GM18867 (cell line): ENCODE results near the gene PPP1R3F.
"Not testable (repeated sequence)": the region's sequence is repeated elsewhere in the genome, so short reads cannot be mapped to it uniquely, and the experiment has no call there.

Experiments used
- ATAC-seq: cut with Tn5 transposase; IDR thresholded peaks from one replicate; pipeline ENCODE4 v1.9.1; 2021; ENCODE audit warnings: mild to moderate bottlenecking, moderate library complexity; ENCODE audit not compliant: unreplicated experiment

PPP1R3F gene

DNA sequence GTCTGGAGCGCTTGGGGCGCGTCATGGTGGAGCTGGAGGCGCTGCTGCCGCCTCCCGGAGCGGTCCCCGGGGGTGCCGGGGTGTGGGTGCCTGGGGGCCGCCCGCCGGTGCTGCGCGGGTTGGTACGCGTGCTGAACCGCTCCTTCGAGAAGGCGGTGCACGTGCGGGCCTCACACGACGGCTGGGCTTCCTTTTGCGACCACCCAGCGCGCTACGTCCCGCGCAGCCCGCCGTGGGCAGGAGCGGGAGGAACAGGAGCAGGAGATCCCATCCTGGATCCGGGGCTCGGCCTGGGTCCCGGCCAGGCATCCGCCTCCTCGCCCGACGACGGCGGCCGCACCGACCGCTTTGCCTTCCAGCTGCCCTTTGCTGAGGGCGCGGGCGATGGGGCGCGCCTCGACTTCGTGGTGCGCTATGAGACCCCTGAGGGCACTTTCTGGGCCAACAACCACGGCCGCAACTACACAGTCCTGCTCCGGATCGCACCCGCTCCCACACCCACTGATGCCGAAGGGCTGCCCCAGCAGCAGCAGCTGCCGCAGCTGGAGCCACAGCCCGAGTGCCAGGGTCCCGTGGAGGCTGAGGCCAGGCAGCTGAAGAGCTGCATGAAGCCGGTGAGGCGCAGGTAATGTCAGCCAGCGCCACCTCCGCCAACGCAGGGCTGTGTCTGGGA is 792 bp downstream of the PPP1R3F start:
- ATAC-seq, result no peak

DNA sequence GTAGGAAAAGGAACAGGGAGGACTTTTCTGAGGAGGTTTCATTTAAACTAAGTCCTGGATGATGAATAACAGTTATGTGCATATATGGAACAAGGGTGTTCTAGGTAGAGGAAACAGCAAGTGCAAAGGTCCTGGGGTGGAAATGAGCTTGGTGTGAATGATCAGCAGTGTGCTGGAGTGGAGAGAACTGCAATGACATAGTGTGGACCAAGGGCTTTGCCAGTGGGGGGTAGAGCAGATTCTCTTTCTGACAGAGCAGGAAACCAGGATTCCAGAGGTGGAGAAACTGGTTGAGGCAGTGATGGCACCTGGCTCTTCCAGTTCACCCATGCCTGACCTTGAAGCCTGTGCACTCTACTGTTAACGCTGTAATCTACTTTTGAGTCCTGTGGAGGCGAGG is 1.7 kb downstream of the PPP1R3F start:
- no peak for ATAC-seq

DNA sequence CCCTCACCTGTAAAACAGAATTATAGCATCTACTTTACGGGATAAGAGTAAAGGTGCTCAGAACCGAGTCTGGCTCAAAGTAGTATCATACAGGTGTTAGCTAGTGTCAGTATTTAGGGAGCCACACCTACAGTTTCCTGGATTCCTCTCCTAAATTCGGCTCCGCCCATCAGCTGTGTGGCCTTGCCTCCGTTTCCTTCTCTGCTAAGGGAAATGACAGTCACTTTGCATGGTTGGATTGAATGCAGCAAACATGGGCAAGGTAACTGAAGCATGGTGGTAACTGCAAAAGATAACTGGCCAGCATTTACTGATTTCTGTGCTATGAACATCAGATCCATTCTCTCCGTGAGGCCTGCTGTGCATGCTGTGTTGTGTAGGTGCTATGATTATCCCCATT is 2.8 kb downstream of the PPP1R3F start:
- no peak for ATAC-seq

DNA sequence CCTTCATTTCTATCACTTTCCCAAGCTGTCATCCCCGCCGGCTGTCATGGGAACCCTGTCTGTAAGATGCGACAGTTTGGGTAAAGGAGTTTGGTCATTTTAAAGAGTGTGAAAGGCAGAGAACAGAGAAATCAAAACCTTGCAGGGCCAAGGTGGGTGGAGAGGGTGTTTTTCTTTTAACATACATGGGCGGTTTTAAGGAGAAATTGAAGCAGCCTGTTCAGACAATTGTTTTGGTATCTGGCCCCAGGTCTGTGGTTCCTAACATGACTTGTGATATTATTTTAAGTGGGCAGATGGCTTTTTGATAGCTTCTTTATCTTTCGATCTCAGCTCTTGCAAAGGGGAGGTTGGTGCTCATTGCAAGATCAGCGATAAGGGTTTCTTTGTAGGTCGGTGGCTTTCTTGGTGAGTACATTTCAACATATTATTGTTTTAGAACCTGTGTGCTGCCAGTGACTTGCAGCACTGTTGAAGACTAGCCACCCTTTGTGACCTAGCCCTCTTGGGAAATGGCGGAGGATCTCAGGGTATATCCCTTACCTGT is 3.7 kb downstream of the PPP1R3F start:
- no peak for ATAC-seq

- no peak for ATAC-seq
Measured at GRCh38 chrX:49276207-49276606, 6.6 kb downstream of the PPP1R3F start.

- ATAC-seq, result no peak
Measured at GRCh38 chrX:49276671-49277534, 7.3 kb downstream of the PPP1R3F start.

GRCh38 chrX:49277535-49277830 is 7.9 kb downstream of the PPP1R3F start:
- no peak for ATAC-seq

- ATAC-seq, result no peak
Measured at GRCh38 chrX:49278081-49278480, 8.5 kb downstream of the PPP1R3F start.

- ATAC-seq, result no peak
Measured at GRCh38 chrX:49282647-49283011, 13.0 kb downstream of the PPP1R3F start.

GRCh38 chrX:49284212-49284611 is 14.6 kb downstream of the PPP1R3F start:
- ATAC-seq, result no peak

- ATAC-seq, result no peak
Measured at GRCh38 chrX:49286136-49286535, 16.5 kb downstream of the PPP1R3F start.

DNA sequence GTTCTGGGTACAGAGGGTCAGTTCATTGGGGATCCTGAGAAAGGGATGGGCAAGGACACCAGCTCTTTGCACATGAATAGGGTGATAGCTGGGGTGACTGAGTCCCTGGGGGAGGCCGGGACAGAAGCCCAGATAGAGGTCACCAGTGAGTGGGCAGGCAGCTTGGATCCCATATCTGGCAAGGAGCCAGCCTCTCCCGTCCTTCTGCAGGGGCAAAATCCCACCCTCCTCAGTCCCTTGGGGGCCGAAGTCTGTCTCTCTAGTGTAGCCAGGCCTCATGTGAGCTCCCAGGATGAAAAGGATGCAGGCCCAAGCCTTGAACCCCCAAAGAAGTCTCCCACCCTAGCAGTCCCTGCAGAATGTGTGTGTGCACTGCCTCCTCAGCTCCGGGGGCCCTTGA is 17.0 kb downstream of the PPP1R3F start:
- no peak for ATAC-seq

- ATAC-seq, result no peak
Measured at GRCh38 chrX:49287665-49288064, 18.1 kb downstream of the PPP1R3F start.

GRCh38 chrX:49290215-49290614 is 20.6 kb downstream of the PPP1R3F start:
- ATAC-seq, result no peak

DNA sequence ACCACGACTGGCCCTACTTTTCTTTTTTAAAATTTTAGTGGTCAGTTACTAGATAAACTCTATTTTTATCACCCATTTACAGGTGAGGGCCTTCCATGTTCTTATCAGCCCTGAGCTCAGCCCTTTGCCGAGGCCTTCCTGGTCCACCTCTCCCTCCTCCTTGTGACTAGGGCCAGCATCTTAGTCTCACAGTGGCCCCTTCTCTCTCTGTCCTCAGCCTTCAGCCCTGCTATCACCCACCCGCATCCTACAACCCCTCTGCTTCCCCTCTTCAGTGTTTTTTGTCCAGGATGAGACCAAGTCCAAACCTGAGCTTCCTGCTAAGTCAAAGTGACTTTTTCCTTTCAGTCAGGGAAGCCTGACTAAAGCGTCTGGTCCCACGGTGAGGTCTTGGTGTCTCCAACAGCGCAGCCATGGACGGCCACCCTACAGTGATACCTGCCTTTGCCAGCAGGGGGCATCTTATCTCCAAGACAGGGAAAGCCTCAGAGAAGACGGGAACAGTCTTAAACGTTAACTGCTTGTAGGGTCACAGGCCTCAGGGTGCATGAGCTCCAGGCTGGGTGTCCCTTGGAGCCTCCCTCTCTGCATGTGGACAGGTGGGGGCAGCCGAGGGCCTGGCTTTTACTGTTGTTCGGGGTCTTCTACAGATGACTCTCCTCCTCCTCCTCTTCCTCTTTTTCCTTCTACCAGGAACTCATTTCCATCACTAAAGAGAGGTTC is 22.2 kb downstream of the PPP1R3F start:
- ATAC-seq, result peak; percentile 73

- ATAC-seq, result no peak
Measured at GRCh38 chrX:49292400-49293362, 23.1 kb downstream of the PPP1R3F start.

DNA sequence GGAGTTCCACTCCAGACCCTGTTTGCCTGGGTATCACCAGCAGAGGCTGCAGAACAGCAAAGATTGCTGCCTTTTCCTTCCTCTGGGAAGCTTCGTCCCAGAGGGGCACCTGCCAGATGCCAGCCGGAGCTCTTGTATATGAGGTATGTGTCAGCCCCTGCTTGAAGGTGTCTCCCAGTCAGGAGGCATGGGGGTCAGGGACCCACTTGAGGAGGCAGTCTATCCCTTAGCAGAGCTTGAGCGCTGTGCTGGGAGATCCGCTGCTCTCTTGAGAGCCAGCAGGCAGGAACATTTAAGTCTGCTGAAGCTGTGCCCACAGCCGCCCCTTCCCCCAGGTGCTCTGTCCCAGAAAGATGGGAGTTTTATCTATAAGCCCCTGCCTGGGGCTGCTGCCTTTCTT is 29.7 kb downstream of the PPP1R3F start:
- not testable (repeated sequence) for ATAC-seq

DNA sequence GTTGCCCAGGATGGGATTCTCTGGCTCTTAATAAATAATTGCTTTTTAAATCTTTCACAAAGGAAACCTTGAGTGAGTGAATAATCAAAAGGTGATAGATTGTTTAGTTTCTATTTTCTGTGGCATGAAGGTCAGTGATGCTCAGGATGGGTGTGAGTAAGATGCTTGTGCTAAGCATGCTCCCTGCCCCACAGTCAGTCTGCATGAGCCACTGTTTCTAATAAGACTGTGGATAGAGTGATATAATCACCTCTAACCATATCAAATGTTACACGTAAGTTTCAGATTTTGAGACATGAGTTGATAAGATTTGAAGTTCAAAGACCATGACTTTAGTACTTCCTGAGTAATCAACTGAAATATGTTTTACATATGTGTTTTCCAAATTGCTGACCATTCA is 31.1 kb downstream of the PPP1R3F start:
- no peak for ATAC-seq

GRCh38 chrX:49303346-49303745 is 33.8 kb downstream of the PPP1R3F start, which contains the start of gene GAGE10:
GAGE10 (plus strand) TSS chrX:49303646; CDS start chrX:49304860, 1,214 bp downstream.
- no peak for ATAC-seq

- not testable (repeated sequence) for ATAC-seq
Measured at GRCh38 chrX:49307775-49308174, 38.2 kb downstream of the PPP1R3F start.
